ENCODE results near the gene TMTC1.
"Not testable (repeated sequence)": the region's sequence is repeated elsewhere in the genome, so short reads cannot be mapped to it uniquely, and the experiment has no call there.

Gene TMTC1

DNA sequence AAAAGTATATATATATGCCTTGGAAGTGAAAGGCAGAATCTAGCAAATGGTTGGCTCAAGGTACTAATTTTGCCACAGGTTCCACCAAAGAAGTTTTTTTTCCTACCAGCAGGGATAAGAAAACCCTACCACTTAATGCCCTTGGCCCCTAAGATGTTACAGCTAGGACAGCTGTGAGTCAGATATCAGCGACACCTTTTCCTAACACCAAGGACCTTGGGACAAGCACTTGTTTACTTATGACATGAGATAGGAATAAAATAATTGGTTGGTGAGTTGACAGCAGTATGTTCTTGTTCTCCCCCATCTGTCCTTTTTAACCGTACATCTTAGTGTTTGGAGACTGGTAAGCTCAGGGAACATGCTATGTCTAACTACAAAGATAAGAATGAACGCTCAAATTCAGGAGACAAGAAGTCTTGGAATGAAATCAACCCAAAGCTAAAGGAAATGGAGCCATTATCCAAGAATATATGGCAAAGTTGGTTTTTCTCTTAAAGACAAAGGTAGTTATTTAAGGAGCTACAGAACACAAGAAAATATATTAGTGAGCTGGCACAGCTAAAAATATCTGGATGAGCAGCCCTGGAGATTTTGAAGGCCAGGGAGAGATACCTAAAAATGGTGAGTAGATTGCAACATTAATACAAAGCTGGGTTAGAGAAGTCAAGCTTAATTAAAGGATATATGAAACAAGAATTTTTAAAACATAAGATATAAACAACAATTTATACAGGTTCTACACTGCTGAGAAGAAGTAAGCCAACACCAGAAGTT lies 126.8 kb downstream of the TMTC1 start:
- DNase-seq = peak; percentile 51

DNA sequence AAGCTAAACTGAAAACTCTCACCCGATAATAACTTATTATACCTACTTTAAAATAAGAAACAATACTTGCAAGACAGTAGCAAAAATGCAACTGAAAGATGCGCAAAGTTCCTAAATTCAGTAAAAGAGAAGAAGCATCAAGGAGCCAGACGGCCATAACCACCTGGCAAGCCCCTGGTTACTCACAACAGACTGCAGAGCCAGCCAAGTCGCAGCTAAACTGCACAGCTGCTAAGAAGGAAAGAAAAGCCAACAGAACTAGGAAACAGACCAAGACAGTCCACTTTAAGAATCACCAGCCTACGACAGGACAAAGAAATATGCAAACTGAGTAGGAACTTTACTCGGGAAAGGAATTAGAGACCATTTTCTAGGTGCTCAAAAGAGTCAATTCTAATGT lies 127.9 kb downstream of the TMTC1 start:
- peak; percentile 41 for DNase-seq

DNA sequence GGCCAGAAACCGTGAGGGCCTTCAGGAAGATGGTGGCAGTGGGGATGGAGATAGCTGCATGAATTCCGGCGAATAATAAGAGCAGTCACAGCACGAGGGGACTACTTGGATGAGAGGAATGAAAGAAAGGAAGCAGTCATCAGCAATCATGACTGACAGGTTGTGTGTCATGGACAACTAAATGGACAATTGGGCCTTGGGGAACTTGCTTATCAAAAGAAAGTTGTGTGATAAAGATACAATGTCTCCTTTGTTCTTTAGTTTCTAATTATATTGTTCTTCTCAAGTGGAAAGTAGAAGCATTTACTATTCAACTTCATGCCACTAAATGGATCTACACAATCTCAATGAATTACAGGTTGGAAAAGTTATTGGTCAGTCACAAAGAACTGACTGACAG lies 130.5 kb downstream of the TMTC1 start:
- no peak for DNase-seq

DNA sequence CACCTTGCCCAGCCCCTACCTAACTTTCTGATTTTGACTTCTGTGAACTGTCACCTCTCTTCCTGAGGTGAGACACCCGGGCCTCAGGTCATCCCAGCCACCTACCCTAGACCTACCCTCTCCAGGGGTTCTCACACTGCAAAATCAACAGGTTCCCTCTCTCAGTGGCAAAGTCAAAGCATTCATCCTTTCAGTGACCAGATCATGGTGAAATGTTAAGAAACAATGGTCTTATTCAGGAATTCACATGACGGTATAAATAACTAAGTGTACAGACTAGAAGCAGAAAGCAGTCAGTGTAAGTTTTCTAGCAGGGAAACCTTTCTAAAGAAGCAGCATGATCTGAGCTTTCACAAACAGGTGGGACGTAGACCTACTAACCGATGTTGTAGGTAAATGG lies 133.4 kb downstream of the TMTC1 start:
- DNase-seq = no peak

DNA sequence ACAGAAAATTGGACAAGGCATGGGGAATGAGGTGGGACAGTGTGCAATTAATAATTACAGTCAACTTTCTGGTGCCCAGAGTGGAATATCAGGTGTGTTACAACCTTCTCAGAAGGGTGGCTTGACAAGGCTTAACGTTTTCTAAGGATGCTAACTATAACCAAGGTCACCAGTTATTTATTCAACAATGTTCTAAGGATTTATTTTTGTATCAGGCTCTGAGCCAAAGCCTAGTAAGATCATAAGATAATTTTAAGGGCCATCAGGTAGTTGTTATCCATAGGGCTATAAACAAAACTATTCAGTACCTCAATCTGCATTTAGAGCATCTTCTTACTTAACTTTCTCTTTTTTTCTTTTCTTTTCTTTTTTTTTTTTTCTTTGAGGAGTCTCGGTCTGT lies 134.0 kb downstream of the TMTC1 start:
- no peak for DNase-seq

DNA sequence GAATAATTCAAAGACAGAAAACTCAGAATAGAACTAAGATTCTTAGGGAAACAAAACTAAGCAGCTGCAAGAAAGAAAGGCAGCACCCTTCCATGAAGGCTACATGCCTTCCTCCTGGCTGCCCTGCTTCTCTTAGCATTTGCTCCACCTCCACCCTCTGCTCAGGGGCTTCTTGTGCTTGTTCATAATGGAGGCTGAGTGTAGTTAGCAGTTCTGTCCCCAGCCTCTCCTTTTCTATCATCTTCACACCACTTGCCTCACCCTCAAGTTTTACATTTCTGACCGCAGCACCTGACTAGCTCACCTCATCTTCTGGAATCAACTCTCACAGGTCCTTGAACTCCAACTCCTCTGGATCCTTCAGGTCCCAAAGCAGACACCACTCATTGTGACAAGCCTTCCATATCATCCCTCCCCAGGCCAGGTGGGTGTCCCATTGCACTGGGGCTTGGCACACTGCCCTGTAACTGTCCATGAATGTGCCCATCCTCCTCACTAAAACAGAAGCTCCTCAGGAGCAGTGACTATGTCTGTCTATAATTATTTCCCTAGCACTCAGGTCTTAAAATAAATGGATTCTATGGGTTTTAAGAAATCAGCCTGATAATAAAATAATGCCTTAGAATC lies 139.1 kb downstream of the TMTC1 start:
- DNase-seq = no peak

DNA sequence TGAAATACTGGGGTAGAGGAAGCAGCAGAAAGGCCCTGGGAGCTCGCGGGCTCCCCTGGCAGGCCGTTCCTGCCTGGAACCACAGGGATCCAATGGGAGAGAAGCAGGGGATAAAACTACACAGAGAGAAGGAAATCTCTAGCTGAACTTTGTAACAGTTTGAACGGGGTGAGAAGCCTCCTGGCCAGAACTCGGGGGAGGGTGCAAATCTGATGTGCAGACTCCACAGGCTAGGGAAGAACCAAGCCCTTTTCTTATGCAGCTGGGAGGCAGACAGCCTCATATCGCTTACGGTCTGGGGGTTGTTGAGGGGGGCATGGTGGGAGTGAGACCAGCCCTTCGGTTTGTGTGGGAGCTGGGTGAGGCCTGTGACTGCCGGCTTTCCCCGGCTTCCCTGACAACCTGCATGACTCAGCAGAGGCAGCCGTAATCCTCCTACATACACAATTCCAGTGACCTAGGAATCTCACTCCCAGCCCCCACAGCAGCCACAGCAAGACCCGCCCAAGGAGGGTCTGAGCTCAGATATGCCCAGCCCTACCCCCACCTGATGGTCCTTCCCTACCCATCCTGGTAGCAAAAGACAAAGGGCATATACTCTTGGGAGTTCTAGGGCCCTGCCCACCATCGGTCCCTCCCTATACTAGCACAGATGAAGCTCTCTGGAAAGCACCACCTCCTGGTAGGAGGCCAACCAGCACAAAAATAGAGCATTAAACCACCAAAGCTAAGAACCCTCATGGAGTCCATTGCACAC lies 143.0 kb downstream of the TMTC1 start:
- peak; percentile 5 for DNase-seq

DNA sequence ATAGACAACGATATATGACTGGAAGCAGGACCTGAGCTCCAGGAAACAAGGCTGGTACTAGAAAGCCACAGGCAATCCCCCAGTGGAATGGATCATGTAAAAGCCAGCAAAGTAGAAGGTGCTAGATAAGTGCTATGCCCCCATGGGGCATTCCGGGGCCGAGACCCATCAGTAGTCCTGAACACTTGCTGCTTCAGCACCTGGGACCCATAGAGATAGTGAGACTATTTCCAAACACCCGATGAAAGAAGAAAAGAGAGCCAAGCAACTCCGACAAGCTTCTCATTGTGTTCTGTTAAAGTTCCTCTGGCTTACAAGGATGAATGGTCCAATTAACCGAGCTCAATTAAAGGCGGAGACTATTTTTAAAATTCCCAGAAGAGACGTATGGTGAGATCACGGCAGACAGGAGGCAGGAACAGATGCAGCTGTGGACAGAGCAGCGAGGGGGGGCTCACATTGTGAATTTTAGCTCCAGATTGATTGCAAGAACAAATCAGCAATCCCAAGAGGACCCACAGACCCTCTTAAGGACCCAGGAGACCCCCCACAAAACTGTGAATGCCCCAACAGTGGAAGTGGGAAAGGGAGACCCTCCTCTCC lies 143.7 kb downstream of the TMTC1 start:
- DNase-seq = no peak

DNA sequence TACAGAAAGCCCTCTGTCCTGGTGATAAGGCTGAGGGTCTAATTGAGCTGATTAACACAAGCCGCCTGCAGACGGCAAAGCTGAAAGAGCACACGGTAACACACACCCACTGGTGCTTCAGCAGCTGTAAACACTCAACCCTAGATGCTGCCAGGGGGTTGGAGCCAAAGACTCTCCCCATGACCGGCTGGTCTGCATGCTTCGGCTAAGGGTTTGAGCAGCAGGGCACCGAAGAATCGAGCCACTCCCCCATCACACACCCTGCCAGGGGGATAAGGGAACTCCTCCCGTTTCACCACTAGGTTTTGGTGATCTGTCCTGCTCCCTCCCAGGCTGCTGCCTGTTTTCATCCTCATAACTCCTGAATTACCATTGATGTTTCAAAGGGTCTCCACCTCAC lies 145.2 kb downstream of the TMTC1 start:
- no peak for DNase-seq

DNA sequence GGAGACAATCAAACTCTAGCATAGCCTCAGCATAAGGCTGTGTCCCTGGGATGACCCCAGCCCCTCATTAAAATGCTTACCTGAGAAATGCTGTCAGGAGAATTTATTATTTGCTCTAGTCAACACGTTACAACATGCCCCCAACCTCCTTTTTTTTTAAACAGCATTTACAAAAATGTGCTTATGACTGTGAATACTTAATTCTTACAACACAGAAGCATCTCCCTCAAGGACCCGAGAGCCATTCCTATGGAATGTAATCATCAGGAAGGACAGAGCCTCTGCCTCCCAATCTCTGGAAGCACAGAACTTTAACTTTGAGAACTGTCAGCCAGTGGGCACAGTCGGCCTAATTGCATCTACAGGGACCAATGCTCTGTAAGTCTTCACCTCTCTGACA lies 149.7 kb downstream of the TMTC1 start:
- no peak for DNase-seq

DNA sequence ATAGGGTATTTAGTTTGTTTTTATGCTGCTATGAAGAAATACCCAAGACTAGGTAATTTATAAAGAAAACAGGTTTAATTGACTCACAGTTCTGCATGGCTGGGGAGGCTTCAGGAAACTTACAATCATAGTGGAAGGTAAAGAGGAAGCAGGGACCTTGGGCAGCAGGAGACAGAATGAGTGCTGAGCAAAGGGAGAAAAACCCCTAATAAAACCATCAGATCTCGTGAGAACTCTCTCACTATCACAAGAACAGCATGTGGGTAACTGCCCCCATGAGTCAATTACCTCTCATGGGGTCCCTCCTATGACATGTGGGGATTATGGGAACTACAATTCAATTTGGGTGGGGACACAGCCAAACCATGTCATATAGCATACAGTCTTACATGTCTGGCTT lies 153.6 kb downstream of the TMTC1 start:
- DNase-seq = not testable (repeated sequence)

DNA sequence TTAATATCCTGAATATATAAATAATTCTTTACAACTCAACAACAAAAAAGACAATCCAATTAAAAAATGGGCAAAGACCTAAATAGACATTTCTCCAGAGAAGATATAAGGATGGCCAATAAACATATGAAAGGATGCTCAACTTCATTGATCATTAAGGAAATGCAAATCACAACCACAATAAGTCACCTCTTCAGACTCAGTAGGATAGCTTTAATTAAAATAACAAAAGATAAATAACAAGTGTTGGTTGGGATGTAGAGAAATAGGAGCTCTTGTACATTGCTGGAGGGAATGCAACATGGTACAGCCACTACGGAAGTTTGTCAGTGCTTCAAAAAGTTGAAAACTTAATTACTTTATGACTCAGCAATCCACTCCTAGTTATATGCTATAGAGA lies 156.5 kb downstream of the TMTC1 start:
- DNase-seq = no peak

DNA sequence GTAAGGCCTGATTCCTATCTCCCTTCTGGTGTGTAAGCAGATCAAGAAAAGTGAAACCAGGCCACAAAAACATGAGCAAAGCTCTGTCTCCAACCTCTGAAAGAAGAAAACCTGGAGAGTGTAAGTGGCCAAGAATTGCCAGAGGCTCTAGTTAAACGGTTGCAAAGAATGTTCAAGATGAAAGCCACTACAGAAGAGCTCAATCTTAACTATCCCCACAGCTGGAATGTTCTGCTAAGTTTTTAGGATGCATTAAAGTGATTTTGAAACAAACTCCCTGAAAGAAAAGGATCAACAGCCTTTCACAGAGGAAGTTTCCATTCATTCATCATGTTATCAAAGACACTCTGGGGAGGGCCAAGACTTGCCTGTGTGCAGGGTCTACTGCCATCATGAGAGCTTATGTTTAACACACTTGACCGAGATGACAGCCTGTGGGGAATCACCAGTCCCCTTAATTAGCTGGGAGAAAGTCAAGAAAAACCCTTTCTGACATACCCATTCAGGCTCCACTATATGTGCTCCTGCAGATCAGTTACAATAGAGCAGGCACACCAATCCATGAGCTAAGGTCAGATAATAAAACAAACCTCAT lies 158.3 kb downstream of the TMTC1 start:
- no peak for DNase-seq

DNA sequence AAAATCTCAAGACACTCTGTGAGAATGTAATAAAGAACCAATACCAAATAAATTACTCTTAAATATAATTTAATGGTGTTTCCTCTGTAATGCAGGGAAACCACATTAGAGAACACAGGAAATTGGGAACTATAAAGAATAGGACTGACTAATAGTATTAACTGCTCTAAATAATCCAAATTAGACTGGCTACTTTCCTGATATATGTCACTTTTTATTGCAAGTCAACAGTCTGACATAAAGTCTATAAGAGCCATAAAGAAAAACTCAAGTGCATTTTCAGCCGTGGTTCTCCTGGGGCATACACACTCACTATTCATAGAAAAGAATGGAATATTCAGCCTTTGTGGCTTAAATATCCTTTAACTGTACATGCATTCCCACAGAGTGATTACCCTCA lies 161.5 kb downstream of the TMTC1 start:
- DNase-seq = no peak

DNA sequence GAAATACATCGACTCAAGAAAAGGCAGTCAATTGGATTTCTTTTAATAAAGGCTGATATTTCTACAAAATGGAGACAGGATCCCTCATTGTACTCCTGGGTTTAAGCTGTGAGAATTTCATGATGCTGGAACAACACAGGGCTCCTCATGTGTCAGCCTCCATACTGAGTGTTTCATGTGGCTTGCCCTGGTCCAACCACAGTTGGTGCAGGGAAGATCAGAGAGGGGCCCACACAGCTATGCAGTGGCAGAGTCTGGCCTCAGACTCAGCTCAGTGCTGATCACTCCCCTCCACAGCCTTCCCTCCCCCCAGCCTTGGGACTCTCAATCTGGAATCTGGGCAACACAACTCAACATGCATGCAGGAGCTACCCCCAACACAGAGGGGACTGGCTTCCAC lies 163.7 kb downstream of the TMTC1 start:
- no peak for DNase-seq

DNA sequence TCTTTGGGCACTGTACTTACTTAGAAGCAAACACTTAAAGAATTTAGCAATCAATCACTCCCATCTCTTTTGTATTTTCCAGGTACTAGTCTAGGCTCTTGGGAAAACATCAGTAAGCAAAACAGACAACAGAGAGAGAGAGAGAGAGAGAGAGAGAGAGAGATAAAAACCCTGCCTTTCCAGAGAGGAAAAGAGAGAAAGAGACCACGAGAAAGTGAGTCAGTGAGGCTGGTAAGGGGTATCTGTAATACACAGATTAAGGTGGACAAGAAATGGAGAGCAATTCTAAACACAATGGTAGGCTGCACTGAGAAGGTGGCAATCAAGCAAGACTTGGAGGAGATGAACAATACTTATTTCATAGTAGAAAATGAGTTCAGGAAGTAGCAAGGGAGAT lies 166.3 kb downstream of the TMTC1 start:
- no peak for DNase-seq

DNA sequence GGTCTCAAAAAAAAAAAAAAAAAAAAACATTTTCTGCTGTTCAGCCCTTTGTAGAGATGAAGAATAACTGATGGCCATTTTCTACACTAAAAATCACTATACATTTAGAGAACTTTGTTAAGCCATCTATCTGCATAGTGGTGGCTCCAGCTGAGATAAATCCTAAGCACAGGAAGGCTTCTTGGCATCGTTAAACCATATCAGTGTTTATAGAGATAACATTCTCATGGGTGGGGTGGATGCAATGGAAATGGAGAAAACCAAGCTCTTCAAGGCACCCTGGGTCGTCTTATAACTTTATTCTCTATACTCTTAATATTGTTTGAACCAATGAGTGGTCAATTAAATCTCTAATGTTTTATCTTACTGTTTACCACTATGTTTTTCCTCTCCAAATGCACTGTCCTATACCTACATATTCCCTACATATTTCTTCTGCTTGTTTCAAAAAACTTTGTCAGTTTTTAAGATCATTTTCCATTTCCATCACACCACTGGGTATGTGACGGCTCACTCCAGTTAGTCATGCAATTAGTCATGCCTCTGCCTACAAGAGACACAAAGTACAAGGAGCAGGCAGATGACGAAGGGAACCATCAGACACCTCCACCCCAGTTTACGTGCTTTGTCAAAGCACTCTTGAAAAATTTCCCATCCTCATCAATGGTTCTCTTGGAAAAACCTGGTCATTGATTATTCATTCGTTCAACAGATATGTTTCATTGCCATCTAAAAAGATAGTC lies 166.9 kb downstream of the TMTC1 start:
- DNase-seq = no peak

DNA sequence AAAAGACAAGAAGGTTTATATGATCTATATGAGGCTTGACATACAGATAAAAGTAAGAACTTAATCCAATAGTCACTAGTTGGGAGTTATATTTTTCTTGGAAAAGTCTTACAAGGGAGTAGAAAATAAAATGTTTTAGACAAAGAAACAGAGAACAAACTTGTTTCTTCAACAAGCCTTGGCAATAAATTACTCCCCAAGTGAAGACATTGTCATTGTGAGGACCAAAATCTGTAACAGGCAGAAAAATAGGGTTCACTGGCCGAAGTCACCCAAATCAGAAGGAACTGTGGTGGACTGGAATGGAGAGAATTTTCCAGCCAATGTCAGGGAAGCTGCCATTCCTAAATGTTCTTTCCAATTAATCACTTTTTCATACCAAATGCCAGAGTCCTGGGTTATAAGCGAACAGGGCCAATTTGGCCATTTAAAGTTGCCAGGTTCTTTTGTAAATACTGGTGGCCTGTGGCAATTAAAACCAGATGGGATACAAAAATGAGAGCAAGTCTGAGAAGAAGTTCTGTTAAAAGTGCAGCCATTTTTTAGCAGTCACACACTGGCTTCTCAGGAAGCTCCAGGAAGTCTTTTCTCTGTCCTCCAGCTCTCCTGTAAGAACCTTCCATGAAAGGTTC lies 168.9 kb downstream of the TMTC1 start:
- DNase-seq = no peak

DNA sequence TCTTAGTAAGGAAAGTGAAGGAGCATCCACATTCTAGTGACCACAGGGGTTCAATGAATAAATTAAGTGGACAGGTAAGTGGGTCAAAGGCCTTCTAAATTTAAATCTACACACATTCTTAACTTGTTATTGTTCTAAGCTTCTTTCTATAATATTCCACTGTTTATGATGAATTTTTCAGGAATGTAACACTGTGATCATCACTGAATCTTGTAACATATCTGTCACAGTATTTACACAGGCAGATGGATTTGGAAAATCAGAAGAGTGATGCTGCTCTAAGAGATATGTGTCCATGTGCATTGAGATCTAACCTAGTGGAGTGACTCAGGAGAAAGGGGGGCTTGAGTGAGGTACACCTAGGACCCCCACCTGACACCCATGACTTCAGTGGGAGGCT lies 170.8 kb downstream of the TMTC1 start:
- no peak for DNase-seq

DNA sequence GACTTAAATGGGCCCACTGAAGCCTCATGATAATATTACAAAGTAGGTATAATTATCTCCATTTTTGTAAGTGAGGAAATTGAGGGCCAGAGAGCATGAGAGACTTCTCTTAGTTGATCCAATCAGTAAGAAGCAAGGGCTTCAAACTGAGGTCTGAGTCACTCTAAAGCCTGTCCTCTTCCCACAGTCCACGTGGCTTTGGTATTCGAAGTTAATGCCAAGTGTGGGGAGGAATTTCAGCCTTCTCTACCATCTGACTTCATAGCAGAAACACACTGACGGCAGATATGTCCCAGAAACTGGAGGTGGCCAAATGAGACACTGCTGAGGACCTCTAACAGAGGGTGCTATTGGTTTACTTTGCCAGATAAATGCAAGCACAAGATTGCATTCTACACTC lies 171.8 kb downstream of the TMTC1 start:
- DNase-seq = no peak

DNA sequence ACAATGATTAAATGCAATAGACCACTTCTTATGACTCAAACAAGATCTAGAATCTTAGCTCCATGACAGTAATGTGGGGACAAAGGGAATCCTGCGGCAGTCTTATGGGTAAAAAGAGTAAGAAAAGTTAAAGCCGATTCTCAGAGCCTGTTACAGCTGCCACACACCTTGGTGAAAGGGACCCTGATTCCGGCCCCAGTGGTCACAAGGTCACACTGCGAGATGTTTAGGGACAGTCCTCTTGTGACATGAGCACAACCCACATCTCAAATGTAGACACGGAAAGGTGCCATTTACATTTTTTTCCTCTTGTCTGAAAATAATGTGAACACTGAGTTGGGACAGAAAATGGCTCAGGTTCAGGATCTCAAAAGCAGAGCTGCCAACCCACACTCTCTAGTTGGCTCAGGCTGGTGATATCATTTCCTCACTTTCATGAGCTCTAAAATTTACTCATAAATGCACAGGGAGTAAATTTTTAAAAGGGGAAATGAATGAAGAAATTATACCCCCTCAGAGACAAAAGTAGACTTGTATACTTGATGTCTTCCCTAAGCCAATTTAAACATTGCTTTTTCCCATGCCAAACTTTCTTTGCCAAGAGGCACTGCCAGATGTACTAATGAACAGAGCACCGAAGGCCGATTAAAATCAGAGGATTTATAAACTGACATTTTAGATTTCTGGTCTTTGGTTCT lies 173.1 kb downstream of the TMTC1 start:
- no peak for DNase-seq

Data from DMS 273 treated with DMSO at 0.1 percent for 48 hours (cell line).